ENCODE measurements around the gene CTIF. TPM values are rescaled to one million over a fixed set of nuclear protein-coding genes. Genes with fewer than 3 reads are reported as not detected.

Gene CTIF
- total and polyA plus RNA-seq, 10 donors = 5.2 to 39.2 (median 18.5) TPM

DNA sequence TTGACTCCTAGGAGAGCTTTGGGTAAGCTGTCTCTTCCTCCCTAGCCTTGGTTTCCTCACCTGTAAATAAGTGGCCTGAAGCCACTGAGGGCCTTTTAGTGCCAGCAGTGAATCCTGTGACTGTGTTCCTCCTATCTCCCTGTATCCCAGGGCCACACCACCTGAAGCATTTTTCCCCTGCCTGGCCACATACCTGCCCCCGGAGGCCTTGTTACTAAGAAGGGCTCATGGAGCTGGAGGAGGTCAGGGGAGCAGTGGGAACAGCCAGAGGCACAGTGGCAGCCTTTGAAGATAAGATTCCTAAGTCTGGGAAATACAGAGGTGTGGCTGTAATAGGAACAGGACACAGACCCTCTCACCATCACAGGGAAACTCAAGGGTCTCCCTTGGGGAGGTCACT lies 249.5 kb downstream of the CTIF start:
- WGBS, 5 donors = 88 to 100% (median 100%) methylated on average over 1 of the region's 1 CpG
- Histone ChIP-seq H3K4me3 (no peak overlapping the region), H3K27ac (no peak overlapping the region), H3K27me3 (replicated peaks in 1 of 7) (no peaks in the 10 kb centered on the region), H3K4me1 (peaks cover 25 to 79% (median 44%) of the 10 kb centered on the region in 6 donors), H3K36me3 (no peaks in the 10 kb centered on the region), H3K9me3 (no peaks in the 10 kb centered on the region)
- intact Hi-C loops (cut with DNase I; ENCODE audit: low total_unique reads) = loop anchor here (10.0 kb wide), 1 partner anchor 136 kb away; no protein-coding TSS in a partner anchor
- TF ChIP-seq POLR2AphosphoS5 (IDR thresholded peaks at IDR 0.05) (no peak), POLR2A (IDR thresholded peaks at IDR 0.05) (no peak)
- TF ChIP-seq, protein P1, sequence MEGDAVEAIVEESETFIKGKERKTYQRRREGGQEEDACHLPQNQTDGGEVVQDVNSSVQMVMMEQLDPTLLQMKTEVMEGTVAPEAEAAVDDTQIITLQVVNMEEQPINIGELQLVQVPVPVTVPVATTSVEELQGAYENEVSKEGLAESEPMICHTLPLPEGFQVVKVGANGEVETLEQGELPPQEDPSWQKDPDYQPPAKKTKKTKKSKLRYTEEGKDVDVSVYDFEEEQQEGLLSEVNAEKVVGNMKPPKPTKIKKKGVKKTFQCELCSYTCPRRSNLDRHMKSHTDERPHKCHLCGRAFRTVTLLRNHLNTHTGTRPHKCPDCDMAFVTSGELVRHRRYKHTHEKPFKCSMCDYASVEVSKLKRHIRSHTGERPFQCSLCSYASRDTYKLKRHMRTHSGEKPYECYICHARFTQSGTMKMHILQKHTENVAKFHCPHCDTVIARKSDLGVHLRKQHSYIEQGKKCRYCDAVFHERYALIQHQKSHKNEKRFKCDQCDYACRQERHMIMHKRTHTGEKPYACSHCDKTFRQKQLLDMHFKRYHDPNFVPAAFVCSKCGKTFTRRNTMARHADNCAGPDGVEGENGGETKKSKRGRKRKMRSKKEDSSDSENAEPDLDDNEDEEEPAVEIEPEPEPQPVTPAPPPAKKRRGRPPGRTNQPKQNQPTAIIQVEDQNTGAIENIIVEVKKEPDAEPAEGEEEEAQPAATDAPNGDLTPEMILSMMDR (IDR thresholded peaks at IDR 0.05 in 8 of 11, conservative IDR thresholded peaks at IDR 0.05 in 3 of 11) = no peak
- DNase-seq = peak; percentile 50

DNA sequence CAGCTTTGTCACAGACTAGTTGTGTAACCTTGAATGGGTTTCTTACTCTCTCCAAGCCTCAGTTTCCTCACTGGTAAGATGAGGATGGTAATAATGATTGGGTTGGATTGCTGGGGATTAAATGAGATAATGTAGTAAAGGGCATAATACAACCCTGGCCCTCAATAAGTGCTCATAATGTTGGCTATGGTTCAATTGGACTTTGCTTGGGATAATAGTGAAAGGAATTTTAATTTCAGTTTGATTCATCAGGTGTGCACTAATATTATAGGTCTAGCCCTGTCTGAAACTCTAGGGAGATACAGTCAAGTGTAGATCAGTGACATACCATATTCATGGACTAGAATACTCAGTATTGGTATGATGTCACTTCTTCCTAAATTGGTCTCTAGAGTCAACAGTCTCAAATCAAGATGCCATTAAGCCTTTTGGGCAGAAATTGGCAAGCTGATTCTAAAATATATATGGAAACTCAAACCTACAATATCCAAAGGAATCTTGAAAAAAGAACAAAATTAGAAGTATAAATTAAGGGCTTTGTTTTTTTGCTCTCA lies 250.5 kb downstream of the CTIF start:
- peak overlapping the region in 2 of 8 donors; percentile 50 to 66 for H3K27ac ChIP-seq
- peaks cover 23 to 70% (median 36%) of the 10 kb centered on the region in 6 donors for H3K4me1 ChIP-seq
- no peak for DNase-seq
- intact Hi-C loops (cut with DNase I; ENCODE audit: low total_unique reads) = loop anchor here (10.0 kb wide), 1 partner anchor 135 kb away; no protein-coding TSS in a partner anchor
- H3K9me3 ChIP-seq = no peaks in the 10 kb centered on the region
- H3K36me3 ChIP-seq = no peaks in the 10 kb centered on the region
- no peak overlapping the region for H3K4me3 ChIP-seq
- TF ChIP-seq, protein P1 (IDR thresholded peaks at IDR 0.05 in 8 of 11, conservative IDR thresholded peaks at IDR 0.05 in 3 of 11) = no peak
- TF ChIP-seq POLR2A (IDR thresholded peaks at IDR 0.05) (no peak), POLR2AphosphoS5 (IDR thresholded peaks at IDR 0.05) (no peak)
- no peaks in the 10 kb centered on the region for H3K27me3 ChIP-seq (replicated peaks in 1 of 7)

DNA sequence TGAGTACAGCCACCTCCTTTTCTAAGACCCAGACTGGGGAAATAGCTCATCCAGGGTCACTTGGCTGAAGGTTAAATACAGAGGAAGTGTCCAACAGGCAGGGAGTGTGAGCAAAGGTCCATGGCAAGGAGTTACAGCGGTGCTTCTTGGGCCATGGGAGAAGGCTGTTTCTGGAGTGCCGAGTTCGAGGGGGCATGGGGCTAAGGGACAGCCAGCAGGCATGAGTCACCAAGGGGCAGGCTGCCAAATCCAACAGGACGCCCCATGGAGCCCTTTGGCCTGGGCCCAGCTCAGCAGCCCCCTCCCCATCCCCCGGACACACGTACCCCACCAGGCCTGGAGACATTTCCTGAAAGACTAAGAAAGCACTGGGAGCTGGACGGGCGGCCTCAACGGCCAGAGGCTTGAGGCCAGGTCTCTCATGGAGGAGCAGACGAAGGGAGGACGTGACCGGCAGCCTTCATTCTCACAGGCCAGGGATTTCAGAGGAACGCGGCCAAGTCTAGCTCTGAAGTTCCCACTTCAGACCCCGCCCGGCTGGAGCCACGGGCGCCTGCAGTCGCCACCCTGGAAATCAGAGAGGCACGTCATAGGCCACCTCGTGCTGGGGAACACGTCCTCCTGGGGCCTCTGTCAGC lies 251.5 kb downstream of the CTIF start:
- WGBS, 5 donors = 53 to 70% (median 57%) methylated on average over 9 to 22 of the region's 22 CpGs
- Histone ChIP-seq H3K36me3 (no peaks in the 10 kb centered on the region), H3K9me3 (no peaks in the 10 kb centered on the region), H3K27ac (peak overlapping the region in 7 of 8 donors; percentile 44 to 66 (median 58)), H3K4me3 (no peak overlapping the region), H3K27me3 (replicated peaks in 1 of 7) (no peaks in the 10 kb centered on the region), H3K4me1 (peaks cover 14 to 60% (median 26%) of the 10 kb centered on the region in 6 donors)
- DNase-seq = peak; percentile 77
- TF ChIP-seq POLR2A (IDR thresholded peaks at IDR 0.05) (no peak), POLR2AphosphoS5 (IDR thresholded peaks at IDR 0.05) (peak; percentile 63 to 76 (median 66))
- TF ChIP-seq, protein P1 (IDR thresholded peaks at IDR 0.05 in 8 of 11, conservative IDR thresholded peaks at IDR 0.05 in 3 of 11) = no peak
- intact Hi-C loops (cut with DNase I; ENCODE audit: low total_unique reads) = no loop called here

- intact Hi-C loops (cut with DNase I; ENCODE audit: low total_unique reads) = no loop called here
- H3K27me3 ChIP-seq (replicated peaks in 1 of 7) = no peaks in the 10 kb centered on the region
- H3K9me3 ChIP-seq = no peaks in the 10 kb centered on the region
- H3K27ac ChIP-seq = peak overlapping the region in 7 of 8 donors; percentile 44 to 66 (median 58)
- peaks cover 8 to 52% (median 19%) of the 10 kb centered on the region in 6 donors for H3K4me1 ChIP-seq
- DNase-seq = peak; percentile 70
- 56 to 93% (median 80%) methylated on average over 1 of the region's 1 CpG for WGBS, 5 donors
- no peaks in the 10 kb centered on the region for H3K36me3 ChIP-seq
- no peak overlapping the region for H3K4me3 ChIP-seq
- TF ChIP-seq POLR2AphosphoS5 (IDR thresholded peaks at IDR 0.05) (no peak), POLR2A (IDR thresholded peaks at IDR 0.05) (no peak)
- TF ChIP-seq, protein P1 (IDR thresholded peaks at IDR 0.05 in 8 of 11, conservative IDR thresholded peaks at IDR 0.05 in 3 of 11) = no peak
These were observed 252.2 kb downstream of the CTIF start for GRCh38 chr18:48790869-48791635.
